IPS-NIHi11 (cell line): Measurements from ENCODE around the gene ALG2.
A peak's percentile ranks its signal among the peaks of the same experiment; 100 is the strongest.

Source experiments
- DNase-seq: peaks from one replicate; pipeline ENCODE4 v3.0.0; 2012; ENCODE audit warnings: mixed read lengths, low spot score

The ALG2 gene

DNA sequence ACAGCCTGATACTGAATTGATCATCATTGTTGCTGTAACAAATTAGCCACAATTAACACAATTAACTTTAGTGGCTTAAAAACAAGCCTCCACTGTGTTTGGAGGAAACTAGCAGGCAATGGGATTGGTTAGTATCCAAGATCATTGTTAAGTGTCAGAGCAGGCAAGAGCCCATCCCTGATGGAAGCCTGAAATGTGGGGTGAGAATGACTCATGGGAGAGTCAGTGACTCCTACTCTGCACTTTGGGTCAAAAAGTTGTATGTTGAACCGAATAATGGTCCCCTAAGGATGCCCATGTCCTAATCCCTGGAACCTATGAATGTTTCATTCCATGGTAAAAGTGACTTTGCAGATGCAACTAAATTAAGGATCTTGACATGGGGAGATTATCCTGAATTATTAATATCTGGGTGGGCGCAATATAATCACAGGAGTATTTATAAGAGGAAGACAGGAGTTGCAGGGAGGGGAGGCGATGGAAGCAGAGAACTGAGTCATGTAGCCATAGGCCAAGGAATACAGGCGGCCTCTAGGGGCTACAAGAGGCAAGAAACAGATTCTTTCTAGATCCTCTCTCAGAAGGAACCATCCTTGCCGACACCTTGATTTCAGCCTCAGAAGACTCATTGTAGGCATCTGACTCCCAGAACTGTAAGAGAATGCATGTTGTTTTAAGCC, 28.8 kb downstream of the ALG2 start:
- no peak for DNase-seq

DNA sequence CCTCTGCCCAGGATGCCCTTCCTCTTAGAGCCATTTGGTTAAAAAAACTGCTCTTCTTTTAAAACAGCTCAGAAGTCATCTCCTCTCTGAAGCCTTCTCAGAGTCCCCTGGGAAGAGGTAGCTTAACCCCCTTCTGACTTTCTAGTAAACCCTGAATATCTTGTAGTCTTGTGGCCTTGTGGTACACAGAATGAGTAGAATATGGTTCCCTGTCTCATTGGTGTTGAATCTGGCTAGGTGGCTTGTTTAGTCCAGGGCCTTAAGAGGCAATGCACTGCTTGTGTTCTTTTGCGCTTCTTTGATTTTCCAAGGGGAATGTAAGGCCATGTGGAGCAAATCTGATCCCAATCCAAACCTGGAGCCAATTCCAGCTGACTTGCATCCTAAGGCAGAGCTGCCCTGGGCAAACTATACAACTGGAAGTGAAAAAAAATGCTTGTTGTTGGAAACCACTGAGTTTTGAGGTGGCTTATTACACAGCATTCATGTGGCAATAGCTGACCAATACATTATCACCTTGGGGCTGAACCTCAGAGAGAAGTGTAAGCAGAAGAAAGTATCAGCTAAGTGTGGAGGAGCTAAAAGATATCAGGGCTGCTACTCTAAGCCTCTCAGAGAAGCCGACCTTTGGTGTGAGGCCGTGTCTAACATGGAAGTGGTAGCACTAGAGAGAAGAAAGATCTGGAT, 31.0 kb downstream of the ALG2 start:
- no peak for DNase-seq

DNA sequence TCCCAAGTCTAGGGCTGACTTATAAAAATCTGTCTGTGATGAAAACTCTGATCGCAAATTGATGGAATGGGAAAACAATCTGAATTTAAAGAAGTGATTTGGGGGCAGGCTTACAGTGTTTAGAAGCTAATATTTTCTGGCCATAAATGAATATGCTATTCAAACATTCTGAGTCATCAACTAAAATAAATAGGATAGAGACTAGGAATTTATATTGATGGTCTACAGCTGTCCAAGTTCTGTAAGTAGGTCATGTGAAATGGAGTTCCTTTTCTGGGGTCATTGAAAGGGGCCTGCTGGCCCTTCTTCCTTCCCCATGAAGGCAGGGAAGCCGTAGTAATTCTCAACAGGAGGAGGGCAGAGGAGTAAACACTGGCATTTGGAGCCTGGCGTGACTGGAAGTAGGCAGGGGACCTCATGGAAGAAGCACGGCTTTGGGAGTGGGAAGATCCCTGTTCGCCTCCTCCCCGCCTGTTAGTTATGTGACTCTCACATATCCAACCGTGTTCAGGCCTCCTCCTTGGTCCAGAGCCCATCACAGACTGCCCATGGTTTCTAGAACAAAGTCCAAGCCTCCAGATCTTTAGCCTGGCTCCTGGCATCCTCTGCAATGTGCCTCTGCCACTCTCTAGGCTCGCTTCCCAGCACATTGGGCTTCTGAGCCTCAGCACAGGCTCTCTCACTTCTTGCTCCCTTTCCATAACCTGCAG, 31.7 kb downstream of the ALG2 start:
- no peak for DNase-seq

DNA sequence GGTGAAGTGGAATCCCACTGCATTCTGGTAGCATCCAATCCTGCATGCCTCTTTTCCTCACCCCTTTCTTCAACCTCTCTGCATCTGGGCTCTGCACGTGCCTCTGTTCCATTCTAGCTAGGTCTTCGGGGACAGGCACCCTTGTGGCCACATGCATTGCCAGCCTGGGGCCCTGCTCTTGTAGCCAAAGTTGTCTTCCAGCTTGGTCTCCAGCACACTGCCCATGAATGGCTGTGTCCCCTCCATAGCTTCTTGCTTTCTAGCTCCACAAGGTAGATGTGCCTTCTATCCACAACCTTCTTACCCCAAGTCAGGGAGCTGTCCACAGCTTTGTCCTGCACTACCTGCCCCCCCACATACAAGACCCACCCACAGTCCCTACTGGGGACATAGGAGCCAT, 32.6 kb downstream of the ALG2 start:
- no peak for DNase-seq

DNA sequence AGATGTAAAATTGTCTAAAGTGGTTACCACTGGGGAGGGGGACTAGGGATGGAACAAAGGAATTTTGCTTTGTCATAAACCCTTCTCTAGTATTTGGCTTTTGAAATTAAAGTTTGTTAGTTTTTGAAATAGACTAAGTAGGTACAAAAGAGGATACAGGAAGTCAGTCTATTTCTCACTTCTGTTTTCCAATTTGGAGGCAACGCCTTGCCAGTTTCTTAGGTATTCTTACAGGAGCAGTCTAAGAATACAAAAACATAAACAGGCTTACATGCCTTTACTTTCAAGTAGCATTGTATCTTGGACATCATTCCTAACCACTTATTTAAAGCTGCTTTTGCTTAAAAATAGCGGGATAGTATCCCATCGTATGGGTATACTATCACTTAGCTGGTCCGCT, 34.4 kb downstream of the ALG2 start:
- DNase-seq = no peak

DNA sequence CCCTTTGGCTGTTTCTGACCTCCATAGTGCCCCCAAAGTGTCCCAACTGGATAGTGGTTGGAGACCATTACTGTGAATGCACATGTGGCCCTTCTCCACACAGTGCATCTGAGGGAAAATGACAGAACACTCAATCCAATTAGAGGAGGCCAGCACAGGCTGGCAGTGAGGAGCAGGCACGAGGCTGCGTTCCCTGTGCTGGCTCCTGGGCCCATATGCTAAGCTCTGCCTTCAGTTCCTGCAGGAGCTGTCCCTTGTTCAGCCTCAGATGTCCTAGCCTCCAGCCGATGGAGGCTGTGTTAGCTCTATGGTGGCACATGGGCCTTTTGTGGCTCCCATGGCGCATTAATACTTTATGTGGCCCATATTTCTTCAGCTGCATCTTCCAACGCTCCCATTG, 35.8 kb downstream of the ALG2 start:
- no peak for DNase-seq

DNA sequence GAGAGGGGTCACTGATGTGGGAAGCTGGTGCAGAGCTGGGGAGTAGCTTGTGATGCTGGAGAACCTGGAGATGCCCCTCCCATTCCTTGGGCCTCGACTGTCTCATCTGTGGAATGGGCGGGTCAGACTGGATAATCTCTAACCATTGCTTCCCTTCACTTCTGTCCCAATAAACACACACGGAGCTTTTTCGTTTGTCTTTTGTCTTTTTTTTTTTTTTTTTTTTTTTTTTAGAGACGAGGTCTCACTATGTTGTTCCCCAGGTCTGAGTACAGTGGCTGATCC, 36.5 kb downstream of the ALG2 start:
- DNase-seq = no peak

DNA sequence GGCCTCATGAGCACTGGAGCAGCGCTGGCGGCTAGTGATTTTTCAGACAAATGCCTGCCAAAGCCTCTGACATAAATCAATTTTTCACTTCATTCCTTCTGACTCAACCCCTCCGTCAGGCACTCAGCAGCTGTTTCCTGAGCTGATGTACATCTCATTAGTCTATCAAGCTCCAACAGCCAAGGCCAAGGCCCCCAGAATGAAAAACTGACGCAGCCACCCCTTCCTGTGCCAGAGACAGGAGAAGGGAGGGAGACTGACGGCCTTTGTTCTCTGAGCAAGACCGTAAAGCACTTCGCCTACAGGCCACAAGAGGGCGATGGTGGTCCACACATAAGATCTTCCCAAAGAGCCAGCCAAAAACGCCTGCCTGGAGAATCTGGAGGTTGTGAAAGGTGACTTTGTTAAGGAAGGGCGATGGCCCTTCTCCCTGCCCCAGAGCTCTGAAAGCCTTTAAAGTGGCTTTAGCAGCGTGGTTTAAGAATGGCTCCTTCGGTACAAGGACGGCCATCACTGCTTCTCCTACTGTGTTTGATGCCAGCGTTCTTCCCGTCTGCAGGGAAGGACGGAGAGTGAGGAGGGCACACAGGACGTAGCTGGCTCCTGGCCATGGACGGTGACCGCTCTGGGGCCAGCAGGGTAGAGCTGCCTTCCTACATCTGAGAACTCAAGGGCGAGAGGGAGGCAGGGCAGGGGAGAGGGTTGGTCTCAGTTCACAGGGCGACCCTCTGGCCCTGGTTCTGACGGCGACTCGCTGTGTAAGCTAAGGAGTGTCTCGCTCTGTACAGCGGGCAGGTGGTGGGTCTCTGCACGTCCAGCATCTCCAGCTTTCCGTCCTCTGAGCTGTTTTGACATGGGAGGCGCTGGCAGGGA, 37.0 kb downstream of the ALG2 start:
- DNase-seq = peak; percentile 92

DNA sequence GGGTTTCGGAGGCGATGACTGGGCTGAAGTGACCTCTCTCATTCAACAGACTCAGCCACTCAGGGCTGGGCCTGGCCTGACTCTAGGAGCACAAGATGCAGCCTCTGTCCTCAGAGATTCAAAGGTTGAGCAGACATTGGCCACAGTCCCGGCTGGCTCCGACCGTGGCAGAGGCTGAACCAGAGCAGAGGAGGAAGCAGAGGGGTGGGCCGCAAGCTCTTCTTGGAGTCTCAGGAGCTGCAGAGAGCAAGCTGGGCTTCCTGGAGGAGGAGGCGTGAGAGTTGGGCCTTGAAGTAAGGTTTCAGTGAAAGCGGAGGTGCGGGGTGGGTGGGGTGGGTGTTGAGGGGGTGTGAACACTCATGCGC, 37.6 kb downstream of the ALG2 start:
- DNase-seq = no peak

DNA sequence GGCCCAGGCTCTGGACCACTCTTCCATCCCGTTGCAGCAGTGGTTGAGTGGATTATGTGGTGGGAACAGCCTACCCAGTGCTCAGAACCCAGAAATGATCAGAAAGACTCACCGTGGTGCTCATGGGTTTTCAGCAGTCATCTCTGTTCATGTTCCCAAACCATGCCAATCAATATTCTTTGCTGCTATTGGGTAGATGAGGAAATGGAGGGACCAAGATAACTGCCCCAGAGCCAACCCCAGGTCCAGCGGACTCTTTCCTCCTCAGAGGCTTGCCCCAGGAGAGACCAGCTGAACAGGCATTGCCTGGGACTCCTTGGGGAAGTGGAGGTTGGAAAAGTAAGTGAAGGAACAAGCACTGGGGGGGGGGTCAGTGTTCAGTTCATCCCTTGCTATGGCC, 38.1 kb downstream of the ALG2 start:
- no peak for DNase-seq

DNA sequence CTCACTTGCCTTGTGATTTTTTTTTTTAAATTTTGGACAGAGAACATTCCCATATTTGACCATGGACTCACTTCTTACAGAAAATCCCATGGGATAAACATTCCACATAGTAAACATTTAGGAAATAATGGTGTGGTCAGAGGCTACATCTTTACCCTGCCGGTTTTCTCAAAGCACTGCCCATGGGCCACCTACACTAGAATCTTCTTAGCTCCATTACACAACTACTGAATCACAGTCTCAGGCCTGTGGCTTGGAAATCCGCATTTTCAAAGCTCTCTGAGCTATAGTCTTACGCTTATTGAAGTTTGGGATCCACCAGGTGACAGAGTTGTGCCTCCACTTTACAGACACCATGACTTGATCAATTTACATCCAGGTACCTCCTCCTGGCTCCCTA, 39.4 kb downstream of the ALG2 start:
- no peak for DNase-seq

DNA sequence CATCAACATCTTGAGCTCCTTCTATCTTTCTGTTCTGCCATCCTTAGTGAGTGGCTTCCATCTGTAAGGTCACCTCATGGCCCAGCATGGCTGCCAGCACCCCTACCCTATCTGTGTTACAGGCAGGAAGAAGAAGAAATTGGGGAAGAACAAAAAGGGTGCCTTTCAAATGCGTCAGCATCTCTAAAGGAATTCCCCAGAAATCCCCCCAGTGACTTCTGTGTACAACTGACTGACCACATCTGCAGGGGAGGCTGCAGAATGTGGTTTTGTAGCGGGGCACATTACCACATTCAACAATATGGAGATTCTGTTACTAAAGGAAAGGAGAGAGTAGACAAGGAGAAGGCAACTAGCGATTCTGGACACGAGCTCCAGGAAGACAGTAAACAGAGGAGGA, 40.1 kb downstream of the ALG2 start:
- no peak for DNase-seq

DNA sequence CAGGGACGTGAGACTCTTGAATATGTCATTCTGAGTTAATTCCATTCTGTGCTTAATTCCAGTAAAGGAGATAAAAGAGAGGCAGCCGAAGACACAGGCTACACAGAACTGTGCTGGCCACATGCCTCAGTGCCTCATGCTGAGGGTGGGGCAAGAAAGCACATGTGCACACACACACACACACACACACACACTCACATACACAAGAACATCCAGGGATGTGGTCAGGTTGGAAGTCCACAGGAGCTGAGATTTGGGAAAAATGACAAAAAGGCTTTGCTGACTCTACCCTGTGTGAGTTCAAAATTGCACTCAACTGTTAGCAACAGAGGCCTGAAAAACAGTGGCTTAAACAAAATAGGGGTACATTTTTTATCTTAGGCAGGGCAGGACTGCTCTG, 40.5 kb downstream of the ALG2 start:
- no peak for DNase-seq

DNA sequence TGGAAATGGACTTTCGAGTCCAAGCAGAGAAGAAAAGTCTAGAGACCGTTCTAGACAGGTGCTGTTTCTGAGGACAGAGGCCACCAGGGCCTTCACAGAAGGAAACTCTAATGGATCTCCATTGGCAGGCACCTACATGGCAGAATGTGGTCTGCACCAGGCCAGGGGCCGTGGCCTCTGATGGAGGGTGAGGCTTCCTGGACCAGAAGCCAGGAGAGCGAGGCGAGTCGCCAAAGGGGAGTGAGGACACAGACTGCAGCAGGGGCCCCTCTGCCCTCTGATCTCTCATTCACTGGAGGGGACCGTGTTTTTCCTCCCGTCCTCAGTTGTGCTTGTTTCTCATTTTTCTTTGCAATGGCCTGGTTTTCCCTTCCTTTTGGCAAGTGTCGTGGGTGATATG, 41.1 kb downstream of the ALG2 start:
- DNase-seq = no peak

DNA sequence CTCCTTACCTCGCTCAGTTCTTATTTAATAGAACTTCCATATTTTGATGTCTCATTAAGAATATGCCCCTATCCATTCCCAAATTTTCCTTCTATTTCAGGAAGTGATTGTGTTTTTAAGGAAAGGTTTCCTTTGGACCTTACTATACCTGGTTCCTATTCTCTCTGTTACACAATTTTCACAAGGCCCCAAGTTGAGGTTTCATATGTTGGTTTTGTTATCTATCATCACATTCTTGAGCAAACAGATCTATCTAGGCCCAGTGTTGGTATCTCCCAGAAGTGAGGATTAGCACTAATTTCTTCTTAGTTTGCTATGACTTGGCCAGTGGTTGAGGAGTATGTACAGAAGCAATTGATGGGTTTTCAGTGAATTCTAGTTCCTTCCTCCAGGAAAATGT, 41.5 kb downstream of the ALG2 start:
- DNase-seq = no peak

DNA sequence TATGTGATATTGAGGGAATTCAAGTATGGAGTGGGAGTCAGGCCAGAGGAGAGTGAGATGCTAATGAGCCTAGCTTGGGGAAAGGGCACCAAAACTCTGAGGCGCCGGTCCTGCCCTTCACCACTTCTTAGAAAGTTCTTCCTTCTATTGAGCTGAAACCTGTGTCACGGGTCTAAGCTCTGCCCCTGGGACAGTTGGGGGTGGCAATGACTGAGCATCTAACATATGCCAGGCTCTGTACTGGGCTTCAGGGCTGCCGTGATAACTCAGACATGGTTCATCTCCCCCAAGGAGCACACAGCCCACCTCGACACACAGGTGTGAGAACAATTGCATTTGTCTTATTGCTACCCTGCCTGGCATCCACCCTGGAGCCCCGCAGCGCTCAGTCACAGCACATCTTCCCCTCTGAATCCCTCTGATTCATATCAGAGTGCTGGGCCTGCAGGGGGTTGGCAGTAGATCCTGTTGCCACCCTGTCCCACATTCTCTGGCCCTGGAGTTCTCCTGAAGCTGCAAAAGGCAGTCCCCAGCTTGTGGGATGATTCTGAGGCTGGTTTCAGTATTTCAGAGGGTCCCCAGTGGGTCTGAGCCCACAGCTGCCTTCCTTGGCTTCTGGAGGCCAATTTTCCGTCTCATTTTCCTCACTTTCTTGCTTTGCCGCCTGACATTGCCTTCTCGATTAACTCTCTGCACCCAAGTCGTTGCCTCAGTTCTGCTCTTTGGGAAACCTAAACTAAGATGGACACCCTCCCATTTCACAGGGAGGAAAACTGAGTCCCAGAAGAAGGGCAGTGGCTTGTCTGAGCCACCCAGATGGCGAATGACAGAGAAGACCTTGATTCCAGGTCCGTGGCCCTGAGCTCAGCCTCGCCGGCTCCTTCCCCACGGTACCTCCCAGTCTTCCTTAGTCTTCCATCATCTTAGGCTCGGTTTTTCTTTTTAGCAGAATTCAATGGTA, 42.5 kb downstream of the ALG2 start:
- DNase-seq = no peak

DNA sequence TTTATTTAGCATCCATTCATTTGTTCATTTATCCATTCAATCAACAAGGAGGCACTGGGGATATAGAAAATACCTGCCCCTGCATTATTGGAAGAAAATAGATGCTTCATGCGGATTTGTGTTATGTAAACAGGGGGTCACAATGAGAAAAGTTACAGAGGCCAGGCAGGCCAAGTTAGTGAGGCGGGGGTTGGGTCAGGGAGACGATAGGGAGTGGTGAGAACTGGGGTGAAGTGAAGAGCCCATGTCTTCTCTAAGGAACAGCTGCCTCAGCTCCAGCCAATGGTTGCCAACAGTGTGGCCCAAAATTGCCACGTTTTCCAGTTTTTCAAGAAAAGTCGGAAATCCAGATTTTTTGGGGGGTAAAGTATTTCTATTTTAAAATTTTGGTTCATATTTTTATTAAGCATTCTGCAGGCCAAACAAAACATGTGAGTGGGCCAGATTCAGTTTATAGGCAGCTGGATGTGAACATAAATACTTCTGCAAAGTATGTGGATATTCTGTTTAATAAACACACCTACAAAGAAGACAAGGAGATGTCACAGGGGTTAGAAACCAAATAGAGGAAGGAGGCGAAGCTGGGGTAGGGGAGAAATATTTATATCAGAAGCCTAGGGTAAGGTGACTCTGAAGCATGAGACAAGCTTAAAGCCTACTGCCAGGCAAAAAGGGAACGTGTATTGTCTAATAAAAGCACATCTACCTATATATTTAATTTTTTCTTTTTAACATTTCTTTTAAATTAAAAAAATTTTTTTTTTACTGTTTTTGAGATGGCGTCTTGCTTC, 44.0 kb downstream of the ALG2 start:
- DNase-seq = no peak

DNA sequence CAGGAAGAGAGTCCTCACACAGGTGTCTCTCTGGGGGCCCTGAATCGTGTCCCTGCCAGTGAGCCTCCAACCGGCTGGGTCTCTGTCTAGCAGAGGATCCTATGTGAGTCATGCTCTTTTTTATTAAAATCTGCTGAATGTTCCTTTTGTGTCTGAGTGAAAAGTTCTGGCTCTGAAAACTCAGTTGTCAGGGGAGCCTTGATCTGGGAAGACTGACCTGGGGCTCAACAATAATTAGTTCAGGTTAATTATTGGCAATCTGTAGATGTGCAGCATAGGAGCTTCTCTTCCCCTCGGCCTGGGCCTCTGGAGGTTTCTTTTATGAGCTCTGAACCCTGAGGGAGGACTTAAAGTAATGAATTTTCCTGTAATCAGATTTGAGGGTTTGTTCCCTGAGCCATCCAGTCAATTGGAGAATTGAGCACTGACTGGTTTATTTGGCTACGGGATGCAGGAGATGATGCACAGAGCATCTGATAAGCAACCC, 45.2 kb downstream of the ALG2 start:
- DNase-seq = no peak

DNA sequence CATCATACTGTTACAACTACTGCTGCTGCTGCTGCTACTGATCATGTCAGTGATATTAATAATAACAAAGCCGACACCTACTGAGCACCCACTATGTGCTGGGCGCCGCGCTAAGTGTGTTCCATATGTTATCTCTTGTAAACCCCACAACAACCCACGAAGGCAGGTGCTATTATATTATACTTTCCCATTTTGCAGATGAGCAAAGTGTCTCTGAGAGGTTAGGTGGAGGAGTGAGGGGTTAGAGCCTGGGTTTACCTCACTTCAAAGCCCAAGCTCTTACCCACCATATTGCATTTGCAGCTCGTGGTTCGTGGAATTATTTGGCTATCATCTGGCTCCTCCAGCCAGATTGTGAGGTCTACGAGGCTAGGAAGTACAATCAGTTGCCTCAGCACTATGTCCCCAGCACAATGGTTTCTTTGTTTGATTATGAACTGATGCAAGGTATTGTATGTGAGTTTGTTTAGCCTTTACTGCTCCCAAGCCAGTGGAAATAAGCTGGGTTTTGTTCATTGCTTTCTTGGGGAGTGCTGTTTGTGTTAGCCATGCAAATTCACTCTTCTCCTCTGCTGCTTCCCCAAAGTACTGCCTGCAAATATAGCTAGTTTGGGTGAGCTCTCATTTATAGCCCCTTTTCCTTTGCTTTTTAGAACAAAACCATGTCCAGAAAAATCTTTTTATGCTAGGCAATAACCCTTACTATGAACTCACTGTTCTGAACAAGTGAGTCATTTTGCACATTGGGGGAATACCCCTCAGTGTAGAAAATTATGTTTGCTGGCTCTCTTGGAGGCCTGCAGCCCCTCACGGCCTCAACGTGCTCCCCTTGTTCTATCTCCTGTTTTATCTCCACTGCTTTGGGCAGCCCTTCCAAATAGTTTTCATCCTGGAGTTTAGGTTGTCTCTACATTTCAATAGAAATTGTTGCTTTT, 47.9 kb downstream of the ALG2 start:
- DNase-seq = no peak
